Posterior vena cava (tissue), 2 donors: ENCODE data around the gene ZNF555. TPM values are rescaled to one million over a fixed set of nuclear protein-coding genes. Genes with fewer than 3 reads are reported as not detected.
"Not testable (repeated sequence)": the region's sequence is repeated elsewhere in the genome, so short reads cannot be mapped to it uniquely, and the experiment has no call there.

Experiments
- DNase-seq: peaks from one replicate; pipeline ENCODE4 v3.0.0-alpha.2; 2020; ENCODE audit warnings: low spot score
- intact Hi-C, 2 donors: fragments of 100-400 bp; cut with DNase I; formaldehyde crosslinking; loops; one replicate each; pipeline versions ENCODE4 v1.14.1 to v1.14.2; 2022 to 2023
- total RNA-seq, 2 donors: library from RNA; stranded (reverse); fragmentation: NEBNext Ultra II Directional; extraction: Animal tissue kit (Norgen Biotek cat#: 25700); gene quantifications; one replicate each; pipeline ENCODE4 v1.2.1, GENCODE V29; 2021
- donor health status: DM: yes; HTN: yes; CAD: no.
- donor health status: DM: yes; HTN: yes; CAD: no.

ZNF555 gene
- total RNA-seq, 2 donors from 2014 or later: 5.1 to 8.0 TPM

GRCh38 chr19:2805991-2806649 is 35.2 kb upstream of the ZNF555 start:
- intact Hi-C loops: no loop called here
- DNase-seq: no peak

- intact Hi-C loops: no loop called here
- DNase-seq: no peak
Observed at GRCh38 chr19:2806736-2807378, 34.4 kb upstream of the ZNF555 start.

DNA sequence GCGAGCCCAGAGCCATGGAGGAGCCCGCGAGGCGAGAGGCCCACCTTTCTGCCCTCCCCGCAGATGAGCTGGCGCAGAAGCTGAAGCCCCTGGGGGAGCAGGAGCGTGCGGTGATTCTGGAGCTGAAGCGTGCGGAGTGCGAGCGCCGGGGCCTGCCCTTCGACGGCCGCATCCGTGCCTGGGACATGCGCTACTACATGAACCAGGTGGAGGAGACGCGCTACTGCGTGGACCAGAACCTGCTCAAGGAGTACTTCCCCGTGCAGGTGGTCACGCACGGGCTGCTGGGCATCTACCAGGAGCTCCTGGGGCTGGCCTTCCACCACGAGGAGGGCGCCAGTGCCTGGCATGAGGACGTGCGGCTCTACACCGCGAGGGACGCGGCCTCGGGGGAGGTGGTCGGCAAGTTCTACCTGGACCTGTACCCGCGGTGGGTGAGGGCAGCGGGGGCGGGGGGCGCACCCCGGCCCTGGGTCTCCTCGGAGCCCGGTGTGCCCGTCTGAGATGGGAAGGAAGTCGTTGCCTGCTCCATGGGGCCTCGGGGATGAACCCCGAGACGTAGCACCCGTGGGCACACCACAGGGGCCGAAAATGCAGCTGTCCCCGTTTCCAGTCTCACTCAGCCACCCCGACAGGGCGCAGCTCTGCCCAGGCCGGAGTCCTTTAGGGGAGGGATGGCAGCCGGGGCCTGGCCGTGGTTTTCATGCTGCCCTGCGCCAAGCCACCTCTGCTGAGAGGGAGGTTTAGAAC is 33.7 kb upstream of the ZNF555 start:
- intact Hi-C loops: no loop called here
- no peak for DNase-seq

DNA sequence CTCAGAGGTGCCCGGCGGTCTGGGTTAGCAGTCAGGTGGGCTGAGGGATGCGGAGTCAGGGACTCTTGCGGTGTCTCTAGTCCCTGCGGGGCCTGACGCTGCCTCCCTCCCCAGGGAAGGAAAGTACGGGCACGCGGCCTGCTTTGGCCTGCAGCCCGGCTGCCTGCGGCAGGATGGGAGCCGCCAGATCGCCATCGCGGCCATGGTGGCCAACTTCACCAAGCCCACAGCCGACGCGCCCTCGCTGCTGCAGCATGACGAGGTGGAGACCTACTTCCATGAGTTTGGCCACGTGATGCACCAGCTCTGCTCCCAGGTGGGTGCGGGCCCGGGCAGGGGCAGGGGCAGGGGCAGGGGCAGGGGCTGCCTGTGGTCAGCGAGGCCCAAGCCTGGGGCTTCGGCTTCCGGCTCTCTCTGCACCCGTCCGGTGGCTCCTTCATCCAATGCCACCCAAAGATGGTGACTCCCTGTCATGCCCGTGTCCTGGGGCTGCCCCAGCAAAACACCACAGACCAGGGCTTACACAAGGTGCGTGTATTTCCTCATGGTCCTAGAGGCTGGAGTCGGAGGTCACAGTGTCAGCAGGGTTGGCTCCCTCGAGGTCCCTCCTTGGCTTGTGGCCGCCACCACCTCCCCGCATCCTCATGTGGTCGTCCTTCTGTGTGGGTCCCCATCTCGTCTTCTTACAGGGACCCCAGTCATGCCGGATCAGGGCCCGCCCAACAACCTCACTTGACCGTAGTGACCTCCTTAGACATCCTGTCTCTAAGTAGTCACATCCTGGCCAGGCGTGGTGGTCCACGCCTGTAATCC is 32.9 kb upstream of the ZNF555 start:
- intact Hi-C loops: no loop called here
- DNase-seq: no peak

DNA sequence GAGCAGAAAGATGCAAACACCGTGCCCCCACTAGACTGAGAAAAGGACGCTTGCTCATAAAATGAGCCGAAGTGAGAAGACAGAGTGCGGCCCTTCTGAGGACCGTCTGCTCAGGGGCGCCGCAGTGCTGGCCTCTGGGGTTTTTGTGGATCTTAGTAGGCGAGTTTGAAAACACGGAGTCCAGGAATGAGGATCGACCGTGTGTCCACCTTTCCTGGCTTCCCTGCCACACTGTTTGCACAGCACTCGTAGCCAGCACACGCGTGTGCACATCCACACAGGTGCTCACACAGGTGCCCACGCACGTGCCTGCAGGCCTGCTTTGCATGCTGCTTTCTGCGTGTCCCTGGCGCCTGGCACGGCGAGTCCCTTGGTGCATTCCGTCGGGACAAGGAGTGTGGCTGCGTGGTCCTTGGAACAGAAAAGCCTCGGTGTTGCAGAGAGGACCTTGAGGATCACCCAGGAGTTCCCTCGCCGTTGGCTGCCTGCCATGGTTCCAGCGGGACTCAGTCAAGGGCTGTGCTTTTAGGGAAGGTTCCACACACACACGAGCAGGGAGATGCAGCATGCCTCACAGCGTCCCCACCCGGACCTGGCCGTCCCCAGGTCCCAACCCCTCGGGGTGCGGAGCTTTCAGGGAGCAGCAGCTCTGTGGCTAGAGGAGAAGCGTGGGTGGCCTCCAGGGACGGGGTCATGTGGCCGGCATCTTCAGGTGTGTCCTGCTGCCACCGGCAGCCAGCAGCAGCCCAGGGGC is 31.7 kb upstream of the ZNF555 start:
- no peak for DNase-seq
- intact Hi-C loops: no loop called here

DNA sequence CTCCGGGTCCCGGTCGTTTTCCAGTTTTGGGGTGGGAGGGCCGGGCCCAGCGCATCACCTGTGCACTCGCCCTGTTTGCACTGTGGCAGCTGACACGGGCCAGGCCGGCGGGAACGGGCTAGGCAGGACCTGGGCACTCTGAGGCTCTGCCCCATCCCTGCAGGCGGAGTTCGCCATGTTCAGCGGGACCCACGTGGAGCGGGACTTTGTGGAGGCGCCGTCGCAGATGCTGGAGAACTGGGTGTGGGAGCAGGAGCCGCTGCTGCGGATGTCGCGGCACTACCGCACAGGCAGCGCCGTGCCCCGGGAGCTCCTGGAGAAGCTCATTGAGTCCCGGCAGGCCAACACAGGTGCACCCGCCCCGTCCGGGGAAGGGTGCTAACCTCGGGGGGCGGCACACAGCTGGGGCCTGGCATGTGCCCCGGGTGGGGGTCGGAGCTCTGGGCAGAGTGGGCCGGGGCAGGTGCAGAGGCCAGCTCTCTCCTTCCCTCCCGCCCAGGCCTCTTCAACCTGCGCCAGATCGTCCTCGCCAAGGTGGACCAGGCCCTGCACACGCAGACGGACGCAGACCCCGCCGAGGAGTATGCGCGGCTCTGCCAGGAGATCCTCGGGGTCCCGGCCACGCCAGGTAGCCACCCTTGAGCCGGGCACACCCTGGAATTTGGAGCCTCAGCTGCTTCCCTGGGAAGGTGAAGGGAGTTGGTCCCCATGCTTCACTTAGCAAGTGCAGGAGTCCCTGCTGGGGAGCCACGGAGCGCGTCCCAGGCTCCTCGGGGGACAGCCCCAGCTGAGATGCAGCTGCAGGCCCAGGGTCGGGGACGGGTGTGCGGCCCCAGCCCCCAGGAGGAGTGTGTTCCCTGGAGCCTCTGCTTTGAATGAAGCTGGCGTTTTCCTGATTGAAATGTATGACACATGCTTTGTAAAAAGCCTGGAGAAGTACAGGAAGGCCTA is 30.9 kb upstream of the ZNF555 start:
- intact Hi-C loops: no loop called here
- DNase-seq: no peak

GRCh38 chr19:2811221-2811722 is 30.0 kb upstream of the ZNF555 start:
- intact Hi-C loops: no loop called here

DNA sequence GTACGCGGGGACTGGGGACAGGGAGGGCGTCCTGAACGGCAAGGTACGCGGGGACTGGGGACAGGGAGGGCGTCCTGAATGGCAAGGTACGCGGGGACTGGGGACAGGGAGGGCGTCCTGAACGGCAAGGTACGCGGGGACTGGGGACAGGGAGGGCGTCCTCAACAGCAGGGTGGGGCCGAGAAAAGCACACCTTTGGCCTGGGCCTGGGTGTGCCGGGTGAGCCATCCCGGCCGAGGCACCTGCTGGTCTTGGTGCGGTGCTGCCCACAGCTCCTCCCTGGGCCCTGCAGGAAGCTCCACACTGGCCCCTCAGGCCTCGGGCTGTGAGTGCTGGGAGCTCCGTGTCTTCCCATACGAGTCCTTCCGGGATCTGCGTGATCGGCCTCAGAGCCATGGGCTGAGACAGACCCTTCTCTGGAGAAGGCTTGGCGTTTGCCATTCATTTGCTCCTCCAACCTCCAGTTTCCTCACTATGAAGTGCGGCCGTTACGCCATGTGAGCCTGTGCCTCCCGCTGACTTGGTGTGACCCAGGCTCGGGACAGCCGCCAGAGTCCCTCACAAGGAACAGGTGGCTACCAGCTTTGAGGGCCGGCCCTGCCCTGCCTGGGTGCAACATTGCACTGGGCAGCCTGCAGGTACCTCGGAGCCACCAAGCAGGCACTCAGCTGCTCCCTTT is 29.4 kb upstream of the ZNF555 start:
- intact Hi-C loops: no loop called here
- DNase-seq: no peak

More at GRCh38 chr19:2811221-2811722, 30.0 kb upstream of the ZNF555 start:
- DNase-seq: no peak

DNA sequence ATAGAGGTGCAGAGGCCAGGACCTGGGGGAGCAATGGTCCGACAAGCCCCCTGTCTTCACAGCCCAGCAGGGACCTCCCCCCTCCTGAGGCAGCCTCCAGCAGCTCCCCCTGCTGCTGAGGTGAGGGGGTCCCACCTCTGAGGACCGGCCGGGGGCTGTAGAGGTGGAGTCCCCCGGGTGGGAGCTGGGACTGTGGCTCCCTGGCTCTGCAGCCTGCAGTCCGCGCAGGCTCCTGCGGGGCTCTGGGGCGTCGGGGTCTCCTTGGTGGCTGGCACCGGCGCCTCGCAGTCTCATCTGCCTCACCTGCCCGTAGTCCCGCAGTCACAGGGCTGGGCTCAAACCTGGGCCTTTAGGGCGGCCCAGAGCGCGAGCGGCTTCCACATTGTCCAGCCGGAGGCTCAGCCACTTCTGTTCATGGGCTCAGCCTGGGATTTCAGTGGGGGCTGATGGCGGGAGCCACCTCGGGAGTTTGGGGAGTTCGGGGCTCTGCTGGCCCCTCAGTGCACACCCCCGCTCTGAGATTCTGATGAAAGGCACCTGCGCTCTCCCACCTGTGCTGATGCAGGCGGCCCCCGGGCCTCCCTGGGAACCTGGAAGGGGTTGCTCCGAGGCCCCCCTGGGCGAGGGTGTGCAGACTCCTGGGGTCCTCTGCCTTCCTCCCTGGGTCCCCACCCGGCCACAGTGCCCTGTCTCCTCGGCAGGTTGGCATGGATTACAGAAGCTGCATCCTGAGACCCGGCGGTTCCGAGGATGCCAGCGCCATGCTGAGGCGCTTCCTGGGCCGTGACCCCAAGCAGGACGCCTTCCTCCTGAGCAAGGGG is 28.7 kb upstream of the ZNF555 start:
- DNase-seq: no peak
- intact Hi-C loops: no loop called here

- intact Hi-C loops: no loop called here
- DNase-seq: no peak
Observed at GRCh38 chr19:2813235-2814160, 27.8 kb upstream of the ZNF555 start.

- intact Hi-C loops: no loop called here
- no peak for DNase-seq
Observed at GRCh38 chr19:2814426-2814825, 26.8 kb upstream of the ZNF555 start.

- intact Hi-C loops: no loop called here
- no peak for DNase-seq
Observed at GRCh38 chr19:2815191-2815614, 26.1 kb upstream of the ZNF555 start.

DNA sequence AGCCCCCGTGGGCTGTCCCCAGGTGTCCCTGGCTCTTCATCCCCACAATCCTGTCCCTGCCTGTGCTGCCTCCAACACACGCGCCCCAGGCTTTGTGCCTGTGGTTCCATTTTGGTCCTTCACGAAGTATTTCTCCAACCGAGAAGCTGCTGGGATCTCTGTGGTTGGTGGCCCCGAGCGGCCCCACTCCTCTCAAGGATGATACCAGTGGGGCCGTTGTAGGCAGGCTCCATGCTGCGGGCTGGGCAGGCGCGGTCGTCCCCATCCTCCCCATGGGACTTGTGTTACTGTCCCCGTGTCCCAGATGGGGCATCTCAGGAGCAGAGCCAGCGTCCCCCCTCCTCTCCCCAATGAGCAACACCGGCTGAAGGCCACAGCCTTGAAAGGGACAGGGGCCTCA is 25.4 kb upstream of the ZNF555 start:
- intact Hi-C loops: no loop called here

GRCh38 chr19:2816641-2817040 is 24.6 kb upstream of the ZNF555 start:
- intact Hi-C loops: no loop called here
- no peak for DNase-seq

More for the DNA sequence above, 25.4 kb upstream of the ZNF555 start:
- DNase-seq: no peak

- DNase-seq, intact Hi-C loops: not testable (repeated sequence)
Observed at GRCh38 chr19:2817237-2817829, 23.9 kb upstream of the ZNF555 start.
